H1 (cell line): Measurements from ENCODE around the gene EPHA5. TPM values are rescaled to one million over a fixed set of nuclear protein-coding genes. Genes with fewer than 3 reads are reported as not detected.

Experiments
- BRCA1 ChIP-seq: IDR thresholded peaks from 2 replicates; pipeline ENCODE4 v1.6.1; 2012; ENCODE audit warnings: low read depth, low read length, improper control_type of control experiment
- CBX5 ChIP-seq: fragments of 300-800, 300-1000 bp; sonication (generic); IDR thresholded peaks from 2 replicates; pipeline ENCODE4 v1.7.1; 2016; ENCODE audit warnings: antibody characterized with exemption, low read length, low read depth
- FOSL1 ChIP-seq: IDR thresholded peaks from 2 replicates; pipeline ENCODE4 v1.6.1; 2011; ENCODE audit warnings: mild to moderate bottlenecking, low read depth, low read length, moderate library complexity; ENCODE audit not compliant: insufficient read depth
- KDM1A ChIP-seq: fragments of 200-600, 300-600 bp; sonication (generic); IDR thresholded peaks from 2 replicates; pipeline ENCODE4 v1.7.1; 2016; ENCODE audit warnings: mild to moderate bottlenecking, low read length, borderline replicate concordance
- SAP30 ChIP-seq: fragments of 300-600 bp; sonication (generic); IDR thresholded peaks from 2 replicates; pipeline ENCODE4 v1.7.1; 2012; ENCODE audit warnings: low read length, moderate library complexity, mild to moderate bottlenecking, inconsistent platforms; ENCODE audit not compliant: insufficient read depth, insufficient replicate concordance
- SP2 ChIP-seq: IDR thresholded peaks from 2 replicates; pipeline ENCODE4 v1.6.1; 2012; ENCODE audit warnings: mild to moderate bottlenecking, low read length, inconsistent platforms
- YY1 ChIP-seq: IDR thresholded peaks from 2 replicates; pipeline ENCODE4 v1.6.1; 2011; ENCODE audit warnings: low read depth, mild to moderate bottlenecking, low read length
- polyA plus RNA-seq, 7 experiments: library from polyadenylated mRNA; depleted of rRNA in 3 of 7; stranded (reverse) in 5 of 7; unstranded in 2 of 7; fragments of >200 nt in 5 of 7; fragments of 200-250 nt in 2 of 7; gene quantifications; 1 replicate in 5 of 7; 2 replicates in 1 of 7; 4 replicates in 1 of 7; pipeline versions ENCODE4 v1.2.1 to v1.2.3, GENCODE V29; 2011 to 2013; ENCODE audit warnings: missing spikeins in 2 of 7, mixed read lengths in 2 of 7
- total RNA-seq: library from RNA; stranded (reverse); fragmentation: NEBNext Ultra II Directional; extraction: Animal tissue kit (Norgen Biotek cat#: 25700); gene quantifications from 2 replicates; pipeline ENCODE4 v1.2.1, GENCODE V29; 2021

EPHA5 gene
- total and polyA plus RNA-seq, 2 of the 8 experiments (the other 6 are each of a cell fraction or from before 2014, with no cell fraction given), result 0.03 to 0.11 TPM

DNA sequence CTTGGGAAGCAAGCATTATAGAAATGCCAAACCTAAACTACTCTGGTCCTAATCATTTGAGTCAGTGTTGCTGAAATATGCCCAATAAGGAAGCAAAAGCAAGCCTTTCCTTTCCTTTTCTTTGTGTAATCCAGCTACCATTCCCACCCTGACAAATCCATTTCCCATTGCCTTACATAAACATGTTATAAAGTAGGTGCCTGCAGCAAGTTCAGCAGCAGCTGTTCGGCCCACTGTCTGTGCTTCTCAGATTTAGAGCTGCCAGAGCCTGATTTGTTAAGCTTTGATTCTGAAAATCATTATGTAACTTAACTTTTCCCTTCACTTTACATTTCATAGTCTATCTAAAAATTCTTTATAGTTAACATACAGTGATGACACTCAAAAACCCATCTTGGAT, 148.6 kb downstream of the EPHA5 start (continued):
- TF ChIP-seq FOSL1 (no peak), SAP30 (no peak), YY1 (no peak), KDM1A (no peak), SP2 (no peak), CBX5 (no peak), BRCA1 (no peak)
- TF ChIP-seq, all 59 proteins: peak for 0
